HG03521 (cell line): Measurements from ENCODE around the gene DTNA.
A peak's percentile ranks its signal among the peaks of the same experiment; 100 is the strongest.
"Not testable (repeated sequence)": the region's sequence is repeated elsewhere in the genome, so short reads cannot be mapped to it uniquely, and the experiment has no call there.

Source experiments
- ATAC-seq: cut with Tn5 transposase; IDR thresholded peaks from one replicate; pipeline ENCODE4 v1.9.1; 2021; ENCODE audit warnings: mild to moderate bottlenecking, moderate library complexity; ENCODE audit not compliant: unreplicated experiment

DTNA gene

DNA sequence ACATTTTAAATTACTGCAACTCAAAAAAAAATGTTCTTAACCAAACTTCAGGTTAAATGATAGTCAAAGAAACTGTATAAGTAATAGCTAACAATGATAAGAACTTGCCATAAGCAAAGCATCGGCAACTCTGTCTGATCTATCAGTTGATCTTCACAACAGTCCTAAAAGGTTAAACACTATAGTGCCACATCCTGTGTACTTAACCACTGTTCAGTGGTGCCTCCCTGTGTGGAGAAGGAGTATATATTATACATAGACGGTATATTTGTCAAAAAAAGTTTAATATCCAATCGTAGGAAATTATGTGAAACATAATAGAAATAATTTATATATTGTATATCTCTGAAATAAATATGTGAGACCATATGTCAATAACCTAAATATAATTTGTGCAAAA is 13.0 kb downstream of the DTNA start:
- ATAC-seq: no peak

DNA sequence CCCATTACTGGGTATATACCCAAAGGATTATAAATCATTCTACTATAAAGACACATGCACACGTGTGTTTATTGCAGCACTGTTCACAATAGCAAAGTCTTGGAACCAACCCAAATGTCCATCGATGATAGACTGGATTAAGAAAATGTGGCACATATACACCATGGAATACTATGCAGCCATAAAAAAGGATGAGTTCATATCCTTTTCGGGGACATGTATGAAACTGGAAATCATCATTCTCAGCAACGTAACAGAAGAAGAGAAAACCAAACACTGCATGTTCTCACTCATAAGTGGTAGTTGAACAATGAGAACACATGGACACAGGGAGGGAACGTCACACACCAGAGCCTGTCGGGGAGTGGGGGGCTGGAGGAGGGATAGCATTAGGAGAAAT is 15.6 kb downstream of the DTNA start:
- not testable (repeated sequence) for ATAC-seq

DNA sequence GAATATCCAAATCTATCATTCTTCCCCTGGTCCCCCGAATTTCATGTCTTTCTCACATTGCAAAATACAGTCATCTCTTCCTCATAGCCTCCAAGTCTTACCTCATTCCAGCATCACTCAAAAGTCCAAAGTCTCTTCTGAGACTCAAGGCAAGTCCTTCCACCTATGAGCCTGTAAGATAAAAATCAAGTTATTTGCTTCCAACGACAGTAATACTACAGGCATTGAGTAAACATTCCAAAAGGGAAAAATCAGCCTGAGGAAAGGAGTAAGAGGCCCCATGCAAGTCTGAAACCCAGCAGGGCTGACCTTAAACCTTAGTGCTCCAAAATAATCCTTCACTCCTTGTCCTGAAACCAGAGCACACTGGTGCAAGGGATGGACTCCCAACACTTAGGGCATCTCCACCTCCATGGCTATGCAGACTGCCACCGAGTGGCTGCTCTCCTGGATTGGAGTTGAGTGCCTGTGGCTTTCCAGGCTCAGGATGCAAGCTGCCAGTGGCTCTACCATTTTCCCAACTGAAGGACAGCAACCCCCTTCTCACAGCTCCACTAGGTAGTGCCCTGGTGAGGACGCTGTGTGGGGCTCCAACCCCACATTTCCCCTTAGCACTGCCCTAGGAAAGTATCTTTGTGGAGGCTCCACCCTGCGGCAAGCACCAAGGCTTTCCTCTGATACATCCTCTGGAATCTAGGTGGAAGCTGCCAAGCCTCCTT is 16.3 kb downstream of the DTNA start:
- no peak for ATAC-seq

DNA sequence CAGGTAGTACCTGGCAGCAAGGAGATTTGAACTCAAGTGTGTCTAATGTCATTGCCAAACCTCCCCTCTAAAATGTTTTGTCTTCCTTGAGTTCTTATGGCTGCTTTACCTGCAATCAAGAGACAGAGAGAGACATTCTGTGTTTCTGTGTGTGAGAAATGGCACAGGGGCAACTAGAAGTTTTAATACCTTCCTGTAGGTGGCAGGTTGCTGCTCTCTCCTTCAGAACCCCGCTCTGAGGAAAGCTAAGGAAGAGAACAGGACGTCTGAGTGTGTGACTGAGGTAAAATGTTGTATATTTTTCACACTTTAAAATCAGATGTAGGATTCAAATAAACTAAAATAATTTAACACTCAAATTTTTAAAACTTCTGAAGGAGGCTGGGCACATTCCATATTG is 19.2 kb downstream of the DTNA start:
- ATAC-seq: peak; percentile 54

DNA sequence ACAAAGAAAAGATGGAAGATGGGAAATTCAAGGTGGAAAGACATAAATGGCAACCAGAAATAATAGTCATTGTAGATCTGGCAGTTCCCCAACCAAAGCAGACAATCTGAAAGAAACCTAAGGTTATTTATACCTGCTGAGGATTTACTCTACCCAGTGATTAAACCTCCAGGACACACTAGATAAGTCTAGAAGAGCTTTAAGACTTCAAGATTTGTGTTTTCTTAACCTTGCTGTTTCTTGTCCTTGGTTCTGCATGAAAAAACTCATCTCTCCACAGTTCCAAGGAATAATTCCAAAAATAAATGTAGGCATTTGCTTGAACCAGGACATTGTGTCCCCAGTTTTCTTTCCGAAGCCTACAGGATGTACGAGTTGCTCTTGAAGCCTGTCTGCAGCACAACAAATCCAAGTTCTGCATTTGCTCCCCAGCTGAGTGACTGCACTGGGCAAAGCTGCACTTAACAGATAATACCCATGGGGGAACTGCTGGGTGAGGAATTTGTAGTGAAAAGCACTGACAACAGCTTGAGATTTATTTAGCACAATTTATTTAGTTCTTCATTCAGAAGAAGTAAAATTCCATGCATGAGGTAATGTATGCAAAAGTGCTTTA is 19.8 kb downstream of the DTNA start:
- ATAC-seq: no peak

DNA sequence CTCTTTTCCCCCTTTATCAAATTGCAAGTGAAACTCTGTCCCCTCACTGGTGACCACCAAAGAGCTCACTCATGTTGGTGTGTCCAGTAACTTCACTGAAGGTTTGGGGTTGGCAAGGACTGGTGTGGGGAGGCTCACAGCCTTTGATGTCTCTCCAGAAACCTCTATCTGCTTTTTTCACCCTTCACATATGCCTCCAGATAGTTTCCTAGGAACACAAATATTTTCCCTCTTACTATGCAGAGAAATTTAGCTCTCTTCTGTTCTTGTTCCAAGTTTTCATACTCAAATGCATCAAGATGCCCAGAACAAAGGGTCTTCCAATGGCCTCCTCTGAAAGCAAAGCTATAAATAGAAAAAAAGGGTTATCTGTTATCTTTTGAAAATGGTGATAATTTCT is 20.7 kb downstream of the DTNA start:
- ATAC-seq: no peak

DNA sequence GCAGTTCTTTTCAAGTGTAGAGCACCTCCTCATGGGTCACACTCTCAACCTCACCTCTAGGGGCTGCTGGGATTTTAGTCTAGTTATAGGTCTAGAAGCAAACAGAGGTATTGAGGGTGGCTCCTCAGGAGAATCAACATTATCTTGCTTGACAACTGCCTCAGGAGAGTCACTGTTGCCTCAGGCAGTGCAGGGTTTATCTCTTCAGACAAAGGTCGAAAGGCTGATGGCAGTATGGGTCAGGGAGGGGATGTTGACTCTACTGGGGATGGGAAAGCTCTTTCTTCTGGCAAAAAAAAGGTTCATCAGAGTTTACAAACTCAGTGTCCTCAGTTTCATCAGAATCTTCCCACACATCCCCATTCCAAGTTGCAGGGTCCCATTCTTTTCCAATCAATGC is 24.0 kb downstream of the DTNA start:
- ATAC-seq: no peak

DNA sequence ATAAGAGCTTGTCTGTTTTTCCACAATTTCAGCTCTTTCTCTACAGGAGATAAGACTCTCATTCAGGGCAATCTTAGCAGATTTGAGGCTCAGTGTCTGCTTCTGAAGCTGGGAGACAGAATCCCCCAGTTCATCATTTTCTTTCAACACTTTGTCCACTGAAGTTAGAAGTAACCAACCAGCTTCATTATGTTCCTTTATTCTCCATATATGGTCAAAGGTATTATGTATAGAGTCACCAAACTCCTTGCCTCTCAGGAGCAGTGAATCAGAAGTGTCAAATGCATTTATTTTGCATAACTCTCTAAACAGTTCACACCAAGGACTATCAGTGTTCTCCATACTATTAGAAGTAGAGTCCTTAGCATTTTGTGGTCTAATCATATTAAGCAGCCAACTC is 24.4 kb downstream of the DTNA start:
- not testable (repeated sequence) for ATAC-seq

DNA sequence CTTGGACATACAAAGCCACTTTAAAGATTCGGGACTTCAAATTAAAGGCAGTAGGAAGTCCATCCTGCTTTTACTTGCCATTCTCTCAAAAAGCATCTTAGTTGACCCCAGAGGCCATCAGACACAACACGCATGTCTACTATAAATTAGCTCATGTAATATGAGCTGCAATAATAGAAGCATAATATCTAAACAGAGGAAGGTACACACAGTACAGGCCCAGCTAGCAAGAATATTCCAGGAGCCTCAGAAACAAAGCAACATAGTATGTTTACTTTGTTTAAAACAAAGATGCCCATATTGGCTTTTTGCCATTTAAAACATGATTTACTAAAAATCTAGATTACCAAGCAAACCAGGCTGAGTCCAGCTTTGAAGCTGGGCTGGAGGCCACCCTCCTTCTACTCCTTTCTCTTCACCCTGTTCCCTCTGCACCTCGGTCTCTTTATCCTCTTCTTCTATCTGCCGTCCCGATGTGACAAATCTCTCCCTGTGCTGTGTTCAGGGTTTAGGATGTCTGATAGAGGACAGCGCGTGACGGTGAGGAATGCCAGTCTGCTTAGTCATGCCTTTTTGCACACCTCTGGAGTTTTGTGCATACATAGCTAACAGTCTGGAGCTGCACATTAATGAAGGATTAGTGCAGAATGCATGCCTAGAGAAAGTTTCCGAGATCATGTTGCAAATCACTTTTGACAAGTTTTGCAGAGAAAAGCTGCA is 28.2 kb downstream of the DTNA start:
- no peak for ATAC-seq

DNA sequence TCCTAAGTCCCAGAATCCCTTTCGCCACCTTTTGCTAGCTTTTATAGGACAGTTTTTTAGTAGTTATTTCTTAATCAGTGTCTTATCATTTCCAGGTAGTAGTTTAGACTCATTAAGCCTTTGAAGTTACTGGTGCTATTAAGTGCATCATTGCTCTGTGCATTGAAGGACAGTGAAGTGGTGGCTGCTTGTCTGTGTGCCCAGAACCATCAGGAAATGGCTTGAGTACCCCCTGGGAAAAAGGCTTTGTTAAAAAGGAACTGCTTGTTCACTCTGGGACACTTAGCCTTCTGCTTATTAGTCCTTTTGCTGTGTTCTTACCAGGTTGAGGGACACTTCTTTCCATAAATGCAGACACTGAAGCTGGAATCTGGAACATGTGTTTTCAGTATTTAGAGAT is 30.0 kb downstream of the DTNA start:
- no peak for ATAC-seq

DNA sequence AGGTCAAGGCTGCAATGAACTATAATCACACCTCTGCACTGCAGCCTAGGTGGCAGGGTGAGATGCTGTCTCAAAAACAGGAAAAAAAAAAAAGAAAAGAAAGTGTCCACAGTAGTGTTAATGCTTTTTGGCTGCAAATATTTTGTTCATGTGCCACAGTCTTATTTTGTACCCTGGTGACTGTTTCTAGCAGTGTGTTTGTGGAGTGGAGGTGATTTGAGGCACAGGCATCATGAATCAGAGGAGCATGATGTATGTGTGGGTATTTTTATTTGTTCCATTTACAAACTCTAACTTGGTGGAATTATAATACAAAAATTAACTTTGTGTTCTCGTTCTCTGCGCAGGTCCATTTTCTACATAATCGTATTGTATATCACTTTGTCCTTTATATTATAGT is 30.6 kb downstream of the DTNA start:
- no peak for ATAC-seq

DNA sequence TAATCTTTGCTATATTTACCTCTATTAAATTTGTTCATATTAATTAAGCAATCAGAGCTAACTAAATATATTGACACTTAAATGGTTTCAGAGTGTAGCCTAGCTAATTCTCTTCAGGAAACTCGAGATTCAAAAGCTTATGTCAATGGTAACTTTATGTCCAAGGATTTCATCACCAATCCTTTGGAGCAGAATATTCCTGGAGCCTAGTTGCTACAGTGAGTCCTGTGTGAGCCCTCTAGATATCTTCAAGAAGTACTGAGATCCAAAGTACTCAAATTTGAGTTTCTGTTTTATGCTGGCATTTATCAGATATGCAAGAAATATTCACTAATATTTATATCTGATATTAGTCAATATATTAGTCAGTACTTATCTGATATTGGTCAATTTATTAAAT is 31.3 kb downstream of the DTNA start:
- ATAC-seq: no peak

DNA sequence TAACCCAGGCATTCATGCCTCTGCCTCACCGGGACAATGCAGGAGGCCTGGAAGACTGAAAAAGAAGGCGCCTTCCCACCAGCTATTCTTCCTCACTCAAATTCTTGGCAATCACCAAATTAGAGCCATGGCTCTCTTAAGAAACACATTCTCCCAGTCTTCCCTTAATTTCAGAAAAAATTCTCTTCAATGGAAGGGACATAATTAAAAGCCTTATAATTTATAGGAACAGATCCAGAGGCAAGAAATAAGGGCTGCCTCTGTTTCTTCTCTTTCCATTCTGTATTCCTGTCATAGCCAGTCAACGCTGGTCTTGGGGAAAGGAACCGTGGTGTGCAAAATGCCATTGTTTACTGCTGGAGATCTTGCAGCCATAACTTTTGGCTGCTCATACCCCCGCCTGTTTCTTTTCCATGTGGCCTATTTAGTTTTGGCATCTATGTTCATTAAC is 32.8 kb downstream of the DTNA start:
- no peak for ATAC-seq

DNA sequence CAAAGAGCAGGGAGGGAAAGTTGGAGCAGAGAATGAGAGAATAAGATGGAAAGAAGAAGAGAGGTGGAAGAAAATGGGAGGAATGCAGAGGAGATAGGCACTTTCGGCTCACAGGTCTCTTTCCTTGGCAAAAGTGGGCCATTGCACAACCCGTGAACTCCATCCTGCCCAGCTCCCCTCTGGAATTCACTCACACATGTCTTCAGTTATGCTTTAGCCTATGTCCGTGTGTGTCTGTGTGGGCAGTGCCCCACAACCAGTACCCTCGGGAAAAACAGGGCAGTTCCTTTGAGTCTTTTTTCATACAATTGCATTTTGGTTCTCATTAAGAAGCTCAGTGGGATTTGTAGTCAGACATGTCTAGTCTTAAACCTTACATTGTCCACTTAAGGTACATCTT is 34.5 kb downstream of the DTNA start:
- ATAC-seq: no peak

DNA sequence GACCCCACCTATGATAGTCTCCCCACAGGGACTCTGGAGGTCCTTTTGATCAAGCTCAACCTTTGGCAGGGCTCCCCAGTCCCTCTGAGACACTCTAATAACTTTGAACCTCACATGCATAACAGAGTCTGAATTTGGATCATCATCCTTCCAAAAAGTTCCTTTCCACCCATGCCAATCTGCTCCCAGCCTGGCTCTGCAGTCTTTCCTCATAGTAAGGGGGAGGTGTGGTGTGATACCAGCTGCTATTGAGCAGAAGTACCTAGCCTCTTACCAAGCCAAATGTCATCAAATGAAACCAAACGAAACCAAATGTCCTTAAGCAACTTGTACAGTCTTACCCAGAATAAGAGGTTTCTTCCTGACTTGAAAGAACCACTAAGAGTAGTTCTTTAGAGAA is 36.5 kb downstream of the DTNA start:
- ATAC-seq: no peak

DNA sequence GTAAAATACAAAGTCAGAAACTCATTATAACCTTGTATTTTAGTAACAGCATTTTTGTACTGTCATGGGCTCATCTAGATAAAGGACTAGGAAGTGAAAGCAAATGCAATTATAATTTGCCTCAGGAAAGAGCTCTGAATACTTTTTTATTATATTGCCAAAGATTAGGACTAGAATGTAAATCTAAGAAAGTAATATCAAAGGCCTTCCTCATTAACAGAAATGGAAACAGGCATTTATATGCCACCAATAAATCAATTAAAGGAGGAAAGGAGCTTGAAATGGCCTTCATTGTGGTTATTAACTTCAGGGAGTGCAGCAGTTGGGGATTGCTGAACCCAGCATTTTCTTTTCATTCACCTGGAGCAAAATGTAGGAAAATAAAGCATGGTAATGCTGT is 39.6 kb downstream of the DTNA start:
- ATAC-seq: no peak

DNA sequence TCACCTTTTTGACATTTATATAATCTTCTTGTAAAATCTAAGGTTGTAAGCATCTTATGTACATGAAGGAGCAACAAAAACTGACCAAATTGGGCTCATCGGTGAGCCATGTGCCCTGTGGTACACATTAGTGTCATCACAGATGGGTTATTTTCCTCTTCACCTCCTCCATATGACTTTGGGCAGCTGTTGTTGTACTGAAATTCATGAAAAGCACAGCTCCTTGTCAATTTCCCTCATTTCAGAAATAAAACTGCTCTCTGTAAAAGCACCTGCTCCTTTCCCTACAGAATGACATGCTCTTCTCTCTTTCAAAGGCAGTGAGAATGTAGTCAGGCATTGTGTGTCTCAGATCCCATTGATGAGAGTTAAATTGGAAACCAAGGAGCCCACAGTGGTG is 42.0 kb downstream of the DTNA start:
- ATAC-seq: no peak

DNA sequence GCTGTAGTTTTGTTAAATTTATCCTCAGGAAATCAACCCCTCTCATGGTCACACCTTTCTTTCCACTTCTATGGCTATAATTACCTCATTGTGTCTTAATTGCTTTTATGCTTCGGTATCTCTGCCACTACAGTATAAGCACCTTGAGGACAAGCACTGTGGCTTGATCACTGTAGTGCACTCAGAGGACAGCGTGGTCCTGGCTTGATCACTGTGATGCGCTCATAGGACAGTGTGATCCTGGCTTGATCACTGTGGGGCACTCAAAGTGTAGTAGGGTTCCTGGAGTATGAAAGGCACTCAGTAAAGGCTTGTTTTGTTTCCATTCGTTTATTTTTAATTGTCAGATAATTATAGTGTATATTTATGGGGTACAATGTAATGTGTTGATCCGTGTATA is 44.2 kb downstream of the DTNA start:
- ATAC-seq: no peak

DNA sequence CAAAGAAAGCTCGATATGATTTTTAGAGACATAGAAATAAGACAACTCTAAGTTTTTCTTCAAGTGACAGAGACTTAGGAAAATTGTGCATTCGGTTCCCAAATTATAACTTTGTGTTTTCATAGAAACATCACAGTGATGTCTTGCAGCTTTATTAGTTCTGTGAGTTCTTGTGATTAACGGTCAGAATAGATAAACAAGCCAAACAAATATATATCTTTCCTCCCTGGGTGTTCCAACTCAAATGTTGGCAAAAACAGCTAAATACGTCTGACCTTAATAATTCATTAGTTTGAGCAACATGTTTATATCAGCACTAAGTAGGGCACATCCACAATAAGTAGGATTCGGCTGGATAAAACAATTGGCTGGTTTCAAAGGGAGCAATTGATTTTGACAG is 47.6 kb downstream of the DTNA start:
- no peak for ATAC-seq

DNA sequence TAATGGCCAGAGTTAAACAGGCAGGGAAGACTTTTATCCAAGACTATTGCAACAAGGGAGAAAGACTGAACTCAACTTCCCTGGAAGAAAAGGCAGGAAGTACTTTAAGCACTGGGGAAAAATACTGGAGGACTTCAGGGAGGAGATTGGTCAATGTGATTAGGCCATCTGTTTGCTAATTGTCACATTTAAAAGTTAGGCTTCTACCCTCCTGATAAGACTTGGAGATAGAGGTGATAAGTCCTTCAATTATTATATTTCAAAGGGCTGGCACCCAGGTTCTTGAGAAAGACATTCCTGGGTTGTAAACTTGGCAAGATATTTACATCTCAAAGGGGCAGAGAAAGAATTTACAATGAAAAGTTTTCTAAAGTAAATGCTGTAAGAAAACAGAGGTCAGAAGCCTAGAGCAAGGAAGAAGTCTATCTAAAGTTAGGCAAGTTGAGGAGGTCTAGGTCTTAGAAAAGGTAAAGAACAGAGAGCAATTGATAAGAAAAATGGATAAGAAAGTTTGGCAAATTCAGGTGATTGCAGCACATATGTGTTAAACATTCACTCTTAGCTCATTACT is 48.4 kb downstream of the DTNA start:
- no peak for ATAC-seq

DNA sequence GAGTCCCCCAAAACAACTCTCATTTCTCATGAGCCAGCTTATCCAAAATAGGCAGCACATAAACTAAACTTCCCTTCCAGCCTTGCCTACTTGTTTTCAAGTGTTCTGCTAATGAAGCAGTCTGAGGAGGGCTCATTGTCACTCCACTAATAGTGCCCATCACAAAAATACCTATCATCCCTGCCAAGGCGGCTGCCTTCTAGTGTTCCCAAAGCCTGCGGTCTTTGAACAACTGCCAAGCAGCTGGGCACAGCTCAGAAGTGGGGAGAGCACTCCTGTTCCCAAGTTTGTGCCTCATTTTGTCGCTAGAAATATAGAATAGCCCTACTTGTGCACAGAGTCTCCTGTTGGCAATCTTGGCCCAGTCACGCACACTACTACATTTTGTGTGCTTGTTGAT is 50.3 kb downstream of the DTNA start:
- ATAC-seq: no peak

DNA sequence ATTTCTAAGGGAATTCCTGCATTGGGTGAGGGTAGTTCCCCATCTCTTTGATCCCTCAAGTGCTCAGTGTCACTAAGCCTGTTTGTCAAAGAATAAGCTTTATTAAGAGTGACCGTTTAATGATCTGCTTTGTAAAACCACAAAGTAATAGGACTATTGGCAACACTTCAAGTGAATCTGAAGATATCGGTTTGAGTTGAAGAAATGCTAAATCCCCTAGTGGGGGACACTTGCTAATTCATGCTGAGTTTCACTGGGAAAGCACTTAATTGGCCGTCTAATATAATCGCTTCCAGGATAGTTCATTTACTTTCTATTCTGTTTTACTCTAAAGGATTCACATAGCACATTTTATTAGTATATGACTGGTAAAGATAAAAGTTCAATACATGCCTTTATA is 54.4 kb downstream of the DTNA start:
- no peak for ATAC-seq
